Right lobe of liver (tissue), 6 donors: Measurements from ENCODE around the gene OSBPL8. TPM values are rescaled to one million over a fixed set of nuclear protein-coding genes. Genes with fewer than 3 reads are reported as not detected.

Experiments
- ATAC-seq, 4 donors: fragments of 200-7000 bp; cut with Tn5 transposase; one replicate each; pipeline ENCODE4 v1.9.1; 2020; ENCODE audit warnings: mild to moderate bottlenecking in 4 of 4, moderate library complexity in 4 of 4
- DNase-seq, 3 donors: peaks; one replicate each; pipeline ENCODE4 v3.0.0-alpha.2; 2020
- H3K27ac ChIP-seq, 3 donors: fragments of 200-600 bp; one replicate each; pipeline ENCODE4 v1.8.0; 2022
- H3K27me3 ChIP-seq, 2 donors: fragments of 200-600 bp; one replicate each; pipeline ENCODE4 v1.8.0; 2022
- H3K36me3 ChIP-seq, 4 donors: fragments of 200-600 bp; sonication (generic) in 1 of 4; one replicate each; pipeline versions ENCODE4 v1.5.1 to v1.8.0; 2017 to 2022; ENCODE audit warnings: control low read depth in 1 of 4
- H3K4me1 ChIP-seq, 4 donors: fragments of 200-600 bp; sonication (generic) in 1 of 4; one replicate each; pipeline versions ENCODE4 v1.5.1 to v1.8.0; 2017 to 2022; ENCODE audit warnings: control low read depth in 1 of 4
- H3K4me3 ChIP-seq, 3 donors: fragments of 200-600 bp; one replicate each; pipeline ENCODE4 v1.8.0; 2022
- H3K9me3 ChIP-seq, 4 donors: fragments of 200-600 bp; sonication (generic) in 1 of 4; one replicate each; pipeline versions ENCODE4 v1.5.1 to v1.8.0; 2017 to 2022; ENCODE audit warnings: control low read depth in 1 of 4
- POLR2A ChIP-seq: fragments of 450-650 bp; IDR thresholded peaks from one replicate; pipeline ENCODE4 v1.6.1; 2017; ENCODE audit warnings: antibody characterized with exemption, mild to moderate bottlenecking
- WGBS: methylation state at CpG from one replicate; pipeline ENCODE4 v1.1.6; 2018; ENCODE audit warnings: low coverage, low lambda C conversion rate; ENCODE audit not compliant: insufficient coverage; ENCODE audit errors: missing lambda C conversion rate; 5-methylcytosine and 5-hydroxymethylcytosine counted together
- intact Hi-C, 2 donors: fragments of 100-400 bp; cut with DNase I; formaldehyde crosslinking; loops; one replicate each; pipeline versions ENCODE4 v1.11.2 to v1.14.1; 2022
- total RNA-seq, 6 experiments: library from RNA; depleted of rRNA in 2 of 6; stranded (reverse); fragments of >200 nt in 2 of 6; fragmentation: NEBNext Ultra II Directional in 3 of 6; extraction: Animal tissue kit (Norgen Biotek cat#: 25700) in 3 of 6; gene quantifications; one replicate each; pipeline versions ENCODE4 v1.1.0 to v1.2.4, GENCODE V29; 2016 to 2023
- TF ChIP-seq, protein P1 (sequence below), 4 donors: fragments of 200-600 bp in 3 of 4; fragments of 450-650 bp in 1 of 4; IDR thresholded peaks; one replicate each; pipeline versions ENCODE4 v1.5.1 to v1.8.0; 2016 to 2022; ENCODE audit warnings: antibody characterized with exemption in 4 of 4, mild to moderate bottlenecking in 2 of 4
- donor health status: DM: no; HTN: yes; CAD: no.
- donor health status: DM: no; HTN: no; CAD: no.
- donor health status: DM: no; HTN: no; CAD: no.
- donor health status: DM: no; HTN: yes; CAD: no.
- donor health status: DM: no; HTN: yes; CAD: no.

OSBPL8 gene
- total RNA-seq, 6 experiments from 2014 or later = 20.2 to 29.1 (median 24.2) TPM

DNA sequence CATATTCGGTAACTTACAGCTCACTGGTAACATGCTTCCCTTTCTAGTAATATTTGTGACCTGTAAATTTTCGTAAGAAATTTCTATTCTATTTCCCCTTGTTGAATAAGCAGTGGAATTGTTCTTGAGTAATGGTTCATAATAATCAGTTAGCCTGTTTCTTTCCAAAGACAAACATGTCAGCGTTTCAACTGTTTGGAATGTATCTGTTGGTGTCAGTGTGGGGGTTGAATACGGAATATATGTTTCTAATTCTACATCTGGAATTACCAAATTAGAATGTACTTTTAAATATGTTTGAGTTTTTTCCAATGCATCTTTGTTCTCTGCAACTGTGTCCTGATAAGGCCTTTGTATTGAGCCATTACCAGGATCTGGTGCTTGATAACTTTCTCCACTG lies 213.3 kb downstream of the OSBPL8 start:
- Histone ChIP-seq H3K4me3 (no peak overlapping the region), H3K27ac (peak overlapping the region in 1 of 3 donors; percentile 32), H3K36me3 (no peaks in the 10 kb centered on the region), H3K4me1 (peaks cover 0 to 21% (median 7%) of the 10 kb centered on the region in 4 donors), H3K27me3 (no peaks in the 10 kb centered on the region), H3K9me3 (no peaks in the 10 kb centered on the region)
- intact Hi-C loops = no loop called here
- ATAC-seq (no peak), DNase-seq (no peak)
- WGBS = 87% methylated on average over 4 of the region's 4 CpGs
- TF ChIP-seq, protein P1, sequence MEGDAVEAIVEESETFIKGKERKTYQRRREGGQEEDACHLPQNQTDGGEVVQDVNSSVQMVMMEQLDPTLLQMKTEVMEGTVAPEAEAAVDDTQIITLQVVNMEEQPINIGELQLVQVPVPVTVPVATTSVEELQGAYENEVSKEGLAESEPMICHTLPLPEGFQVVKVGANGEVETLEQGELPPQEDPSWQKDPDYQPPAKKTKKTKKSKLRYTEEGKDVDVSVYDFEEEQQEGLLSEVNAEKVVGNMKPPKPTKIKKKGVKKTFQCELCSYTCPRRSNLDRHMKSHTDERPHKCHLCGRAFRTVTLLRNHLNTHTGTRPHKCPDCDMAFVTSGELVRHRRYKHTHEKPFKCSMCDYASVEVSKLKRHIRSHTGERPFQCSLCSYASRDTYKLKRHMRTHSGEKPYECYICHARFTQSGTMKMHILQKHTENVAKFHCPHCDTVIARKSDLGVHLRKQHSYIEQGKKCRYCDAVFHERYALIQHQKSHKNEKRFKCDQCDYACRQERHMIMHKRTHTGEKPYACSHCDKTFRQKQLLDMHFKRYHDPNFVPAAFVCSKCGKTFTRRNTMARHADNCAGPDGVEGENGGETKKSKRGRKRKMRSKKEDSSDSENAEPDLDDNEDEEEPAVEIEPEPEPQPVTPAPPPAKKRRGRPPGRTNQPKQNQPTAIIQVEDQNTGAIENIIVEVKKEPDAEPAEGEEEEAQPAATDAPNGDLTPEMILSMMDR (IDR thresholded peaks at IDR 0.05) = no peak

DNA sequence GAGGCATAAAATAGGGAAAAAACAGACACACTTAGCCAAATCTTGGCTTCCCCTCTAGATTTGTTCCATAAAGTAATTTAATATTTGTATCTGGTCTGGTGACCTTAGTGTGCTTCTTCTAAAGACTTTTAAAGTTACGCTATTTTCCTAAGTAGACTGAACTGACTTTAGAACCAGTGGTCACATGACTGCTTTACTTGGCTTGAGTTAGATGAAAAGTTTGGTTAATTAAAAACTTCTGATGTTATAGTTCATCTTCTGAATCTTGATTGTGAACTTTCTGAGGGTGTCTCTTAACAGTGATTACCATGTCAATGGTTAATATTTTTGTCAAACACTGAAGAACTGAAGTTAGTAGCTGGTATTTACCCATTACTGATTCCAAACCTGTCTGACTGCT lies 214.0 kb downstream of the OSBPL8 start:
- 50% methylated on average over 1 of the region's 1 CpG for WGBS
- no peak for TF ChIP-seq POLR2A
- TF ChIP-seq, protein P1 (IDR thresholded peaks at IDR 0.05) = no peak
- DNase-seq = no peak
- intact Hi-C loops = no loop called here
- H3K27ac ChIP-seq = no peak overlapping the region
- no peak overlapping the region for H3K4me3 ChIP-seq
- H3K4me1 ChIP-seq = peaks cover 0 to 21% (median 7%) of the 10 kb centered on the region in 4 donors
- H3K27me3 ChIP-seq = no peaks in the 10 kb centered on the region
- H3K36me3 ChIP-seq = no peaks in the 10 kb centered on the region
- no peaks in the 10 kb centered on the region for H3K9me3 ChIP-seq
- no peak for ATAC-seq

DNA sequence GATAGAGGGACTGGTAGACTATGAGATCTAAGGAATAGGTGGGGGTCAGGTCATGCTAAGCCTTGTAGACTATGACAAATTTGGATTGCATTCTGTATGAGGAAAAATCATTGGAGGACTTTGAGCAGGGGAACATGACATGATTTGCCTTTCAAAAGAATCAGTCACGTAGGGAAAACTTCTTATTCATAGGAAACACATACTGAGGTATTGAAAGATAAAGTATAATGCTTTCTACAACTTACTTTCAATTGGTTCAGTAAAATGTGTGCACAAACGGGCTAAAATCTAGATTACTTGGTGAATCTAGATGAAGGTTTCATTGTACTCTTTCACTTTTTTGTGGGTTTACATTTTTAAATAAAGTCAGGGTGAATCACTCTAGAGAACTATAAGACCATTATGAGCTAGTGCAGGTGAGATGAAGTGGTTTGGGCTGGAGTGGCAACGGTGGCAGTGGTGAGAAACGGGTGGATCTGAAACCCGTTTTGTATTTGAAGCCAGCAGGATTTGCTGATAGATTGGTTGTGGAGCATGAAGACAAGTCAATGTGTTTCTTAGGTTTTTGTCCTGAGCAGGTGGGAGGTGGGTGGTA lies 218.0 kb downstream of the OSBPL8 start:
- WGBS = 83% methylated on average over 5 of the region's 5 CpGs
- ATAC-seq = no peak
- H3K4me3 ChIP-seq = no peak overlapping the region
- H3K36me3 ChIP-seq = no peaks in the 10 kb centered on the region
- DNase-seq = no peak
- intact Hi-C loops = no loop called here
- peaks cover 0 to 10% (median 5%) of the 10 kb centered on the region in 4 donors for H3K4me1 ChIP-seq
- no peaks in the 10 kb centered on the region for H3K9me3 ChIP-seq
- TF ChIP-seq POLR2A = no peak
- TF ChIP-seq, protein P1 (IDR thresholded peaks at IDR 0.05) = no peak
- H3K27ac ChIP-seq = no peak overlapping the region
- no peaks in the 10 kb centered on the region for H3K27me3 ChIP-seq

DNA sequence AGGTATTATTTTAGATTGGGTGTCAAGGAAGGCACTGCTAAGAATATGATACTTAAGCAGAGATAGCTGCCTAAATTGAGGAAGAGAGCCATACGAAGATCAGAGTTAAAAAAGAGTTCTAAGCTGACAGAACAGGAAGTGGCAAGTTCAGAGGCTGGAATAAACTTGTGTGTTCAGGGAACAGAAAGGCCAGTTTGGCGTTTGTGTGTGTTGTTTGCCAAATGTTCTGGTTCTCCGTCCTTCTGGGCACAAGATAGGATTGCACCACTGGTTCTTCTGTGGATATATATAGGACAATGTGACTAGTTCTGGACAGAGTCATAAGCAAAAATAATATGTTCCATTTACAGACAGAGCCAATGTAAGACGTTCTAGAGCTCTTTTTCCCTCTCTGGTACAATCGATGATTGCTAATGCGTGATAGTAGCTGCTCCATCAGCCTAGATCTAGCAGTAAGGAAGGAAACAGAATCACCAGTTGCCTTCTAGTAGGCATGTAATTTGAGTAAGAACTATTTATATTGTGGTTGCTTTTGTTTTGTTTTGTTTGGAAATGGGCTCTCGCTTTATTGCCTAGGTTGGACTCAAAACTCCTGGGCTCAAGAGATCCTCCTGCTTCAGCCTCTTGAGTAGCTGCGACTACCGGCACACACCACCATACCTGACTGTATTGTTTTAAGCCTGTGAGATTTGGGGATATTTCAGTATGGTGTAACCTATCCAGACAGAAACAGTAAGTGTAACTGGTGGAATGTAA lies 218.7 kb downstream of the OSBPL8 start:
- no peak for TF ChIP-seq POLR2A
- TF ChIP-seq, protein P1 (IDR thresholded peaks at IDR 0.05) = no peak
- Histone ChIP-seq H3K36me3 (no peaks in the 10 kb centered on the region), H3K4me3 (no peak overlapping the region), H3K9me3 (no peaks in the 10 kb centered on the region), H3K27me3 (no peaks in the 10 kb centered on the region), H3K27ac (no peak overlapping the region), H3K4me1 (peaks cover 0 to 9% (median 3%) of the 10 kb centered on the region in 4 donors)
- intact Hi-C loops = no loop called here
- DNase-seq (no peak), ATAC-seq (peak; percentile 13 to 65 (median 41))
- 62% methylated on average over 9 of the region's 9 CpGs for WGBS
